Activated naive CD4-positive, alpha-beta T cell treated with Interleukin-2 at 50 U/mL for 16 hours (primary cell): ENCODE data around the gene ADSS2.
"Not testable (repeated sequence)": the region's sequence is repeated elsewhere in the genome, so short reads cannot be mapped to it uniquely, and the experiment has no call there.

Source experiments
- DNase-seq: peaks from one replicate; pipeline ENCODE4 v3.0.0-alpha.2; 2020

ADSS2 gene

GRCh38 chr1:244394826-244395765 lies 56.6 kb downstream of the ADSS2 start:
- no peak for DNase-seq

- DNase-seq = no peak
These were observed 57.4 kb downstream of the ADSS2 start for GRCh38 chr1:244394346-244394745.

GRCh38 chr1:244393604-244394176 lies 58.0 kb downstream of the ADSS2 start:
- DNase-seq = no peak

GRCh38 chr1:244391761-244392160 lies 59.9 kb downstream of the ADSS2 start:
- no peak for DNase-seq

GRCh38 chr1:244388961-244389360 lies 62.7 kb downstream of the ADSS2 start:
- DNase-seq = no peak

GRCh38 chr1:244387415-244387814 lies 64.3 kb downstream of the ADSS2 start:
- DNase-seq = no peak

- no peak for DNase-seq
These were observed 65.1 kb downstream of the ADSS2 start for GRCh38 chr1:244386595-244386994.

- no peak for DNase-seq
These were observed 67.6 kb downstream of the ADSS2 start for GRCh38 chr1:244384066-244384465.

GRCh38 chr1:244383278-244383884 lies 68.3 kb downstream of the ADSS2 start:
- no peak for DNase-seq

GRCh38 chr1:244381878-244382565 lies 69.7 kb downstream of the ADSS2 start:
- no peak for DNase-seq

- no peak for DNase-seq
These were observed 75.6 kb downstream of the ADSS2 start for GRCh38 chr1:244376126-244376525.

- no peak for DNase-seq
These were observed 76.7 kb downstream of the ADSS2 start for GRCh38 chr1:244375051-244375450.

- not testable (repeated sequence) for DNase-seq
These were observed 77.2 kb downstream of the ADSS2 start for GRCh38 chr1:244374484-244374883.

GRCh38 chr1:244371242-244372141 lies 80.2 kb downstream of the ADSS2 start:
- no peak for DNase-seq

- no peak for DNase-seq
These were observed 81.6 kb downstream of the ADSS2 start for GRCh38 chr1:244370060-244370637.

- no peak for DNase-seq
These were observed 82.3 kb downstream of the ADSS2 start for GRCh38 chr1:244369256-244370057.

GRCh38 chr1:244368279-244368678 lies 83.4 kb downstream of the ADSS2 start:
- no peak for DNase-seq

- no peak for DNase-seq
These were observed 84.2 kb downstream of the ADSS2 start for GRCh38 chr1:244367399-244368114.

GRCh38 chr1:244365809-244366208 lies 85.9 kb downstream of the ADSS2 start:
- no peak for DNase-seq

GRCh38 chr1:244365262-244365661 lies 86.4 kb downstream of the ADSS2 start:
- DNase-seq = not testable (repeated sequence)
